HG03175 (cell line): ENCODE measurements around the gene CEBPA.
"Not testable (repeated sequence)": the region's sequence is repeated elsewhere in the genome, so short reads cannot be mapped to it uniquely, and the experiment has no call there.

Experiments
- ATAC-seq: cut with Tn5 transposase; IDR thresholded peaks from one replicate; pipeline ENCODE4 v1.9.1; 2021; ENCODE audit warnings: mild to moderate bottlenecking, moderate library complexity; ENCODE audit not compliant: unreplicated experiment

The CEBPA gene

DNA sequence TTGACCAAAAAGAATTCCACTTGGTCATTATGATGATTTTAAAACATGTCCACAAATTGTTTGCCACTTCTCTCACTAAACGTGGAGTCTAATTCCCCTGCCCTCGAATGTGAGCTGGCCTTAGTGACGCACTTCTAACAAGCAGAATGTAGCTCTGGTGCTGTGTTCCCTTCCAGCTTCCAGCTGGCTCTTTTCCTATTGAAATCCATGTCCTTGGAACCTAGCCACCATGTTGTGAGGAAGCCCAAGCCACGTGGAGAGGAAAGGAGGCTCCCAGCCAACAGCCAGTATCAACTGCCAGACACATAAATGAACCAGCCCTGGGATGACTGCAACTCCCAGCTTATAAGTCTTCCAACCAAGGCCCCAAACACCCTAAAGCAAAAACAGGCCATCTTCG lies 23.6 kb upstream of the CEBPA start:
- ATAC-seq: no peak

DNA sequence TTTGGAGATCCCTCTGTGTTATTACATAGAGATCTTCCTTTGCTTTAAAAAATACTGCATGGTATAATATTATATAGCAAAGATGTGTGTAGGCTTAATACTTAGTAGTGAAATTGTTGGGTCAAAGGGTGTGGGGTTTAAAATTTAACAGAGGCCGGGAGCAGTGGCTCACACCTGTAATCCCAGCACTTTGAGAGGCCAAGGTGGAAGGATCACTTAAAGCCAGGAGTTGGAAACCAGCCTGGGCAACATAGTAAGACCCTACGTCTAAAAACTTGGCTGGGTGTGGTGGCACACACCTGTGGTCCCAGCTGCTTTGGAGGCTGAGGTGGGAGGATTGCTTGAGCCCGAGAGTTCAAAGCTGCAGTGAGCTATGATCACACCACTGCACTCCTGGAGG lies 22.3 kb upstream of the CEBPA start:
- ATAC-seq: no peak

DNA sequence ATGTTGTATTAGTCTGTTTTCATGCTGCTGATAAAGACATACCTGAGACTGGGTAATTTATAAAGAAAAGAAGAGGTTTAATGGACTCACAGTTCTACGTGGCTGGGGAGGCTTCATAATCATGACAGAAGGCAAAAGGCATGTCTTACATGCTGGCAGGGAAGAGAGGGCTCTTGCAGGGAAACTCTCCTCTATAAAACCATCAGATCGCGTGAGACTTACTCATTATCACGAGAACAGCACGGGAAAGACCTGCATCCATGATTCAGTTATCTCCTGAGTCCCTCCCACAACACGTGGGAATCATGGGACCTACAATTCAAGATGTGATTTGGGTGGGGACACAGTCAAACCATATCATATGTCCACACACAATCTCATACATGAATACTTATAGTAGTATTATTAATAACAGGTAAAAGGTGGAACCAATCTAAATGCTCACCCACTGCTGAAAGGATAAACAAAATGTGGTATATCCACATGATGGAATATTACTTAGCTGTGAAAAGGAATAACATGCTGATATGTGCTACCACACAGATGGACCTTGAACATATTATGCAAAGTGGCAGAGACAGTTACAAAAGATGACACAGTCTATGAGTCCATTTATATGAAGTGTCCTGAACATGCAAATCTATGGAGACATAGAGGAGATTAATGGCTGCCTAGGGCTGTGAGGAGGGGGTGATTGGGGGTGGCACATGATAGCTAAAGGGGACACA lies 20.9 kb upstream of the CEBPA start:
- ATAC-seq: no peak

GRCh38 chr19:33320636-33321035 lies 18.3 kb upstream of the CEBPA start:
- ATAC-seq: no peak

- not testable (repeated sequence) for ATAC-seq
These were observed 15.7 kb upstream of the CEBPA start for GRCh38 chr19:33317991-33318390.

DNA sequence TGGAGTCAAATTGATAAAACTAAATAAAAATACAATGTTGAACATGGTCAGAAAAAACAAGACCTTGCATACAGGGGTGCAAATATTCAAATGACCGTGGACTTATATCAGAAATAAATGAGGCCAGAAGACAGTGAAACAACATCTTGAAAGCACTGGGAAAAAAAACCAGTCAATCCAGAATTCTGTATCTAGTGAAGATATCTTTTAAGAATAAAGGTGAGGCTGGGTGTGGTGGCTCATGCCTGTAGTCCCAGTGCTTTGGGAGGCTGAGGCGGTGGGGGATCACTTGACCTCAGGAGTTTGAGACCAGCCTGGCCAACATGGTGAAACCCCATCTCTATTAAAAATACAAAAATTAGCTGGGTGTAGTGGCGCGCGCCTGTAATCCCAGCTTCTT lies 15.2 kb upstream of the CEBPA start:
- no peak for ATAC-seq

- ATAC-seq: no peak
These were observed 14.4 kb upstream of the CEBPA start for GRCh38 chr19:33316541-33317264.

DNA sequence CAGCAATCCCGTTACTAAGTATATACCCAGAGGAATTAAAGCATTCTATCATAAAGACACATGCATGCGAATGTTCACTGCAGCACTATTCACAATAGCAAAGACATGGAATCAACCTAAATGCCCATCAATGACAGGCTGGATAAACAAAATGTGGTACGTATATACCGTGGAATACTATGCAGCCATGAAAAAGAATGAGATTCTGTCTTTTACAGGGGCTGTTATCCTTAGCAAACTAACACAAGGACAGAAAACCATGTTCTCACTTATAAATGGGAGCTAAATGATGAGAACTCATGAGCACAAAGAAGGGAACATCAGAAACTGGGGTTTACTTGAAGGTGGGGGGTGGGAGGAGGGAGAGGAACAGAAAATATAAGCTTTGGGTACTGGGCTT lies 10.5 kb upstream of the CEBPA start:
- not testable (repeated sequence) for ATAC-seq

- ATAC-seq: no peak
These were observed 9.7 kb upstream of the CEBPA start for GRCh38 chr19:33312065-33312464.

- ATAC-seq: no peak
These were observed 9.0 kb upstream of the CEBPA start for GRCh38 chr19:33311326-33311682.

- no peak for ATAC-seq
These were observed 8.4 kb upstream of the CEBPA start for GRCh38 chr19:33310606-33311325.

DNA sequence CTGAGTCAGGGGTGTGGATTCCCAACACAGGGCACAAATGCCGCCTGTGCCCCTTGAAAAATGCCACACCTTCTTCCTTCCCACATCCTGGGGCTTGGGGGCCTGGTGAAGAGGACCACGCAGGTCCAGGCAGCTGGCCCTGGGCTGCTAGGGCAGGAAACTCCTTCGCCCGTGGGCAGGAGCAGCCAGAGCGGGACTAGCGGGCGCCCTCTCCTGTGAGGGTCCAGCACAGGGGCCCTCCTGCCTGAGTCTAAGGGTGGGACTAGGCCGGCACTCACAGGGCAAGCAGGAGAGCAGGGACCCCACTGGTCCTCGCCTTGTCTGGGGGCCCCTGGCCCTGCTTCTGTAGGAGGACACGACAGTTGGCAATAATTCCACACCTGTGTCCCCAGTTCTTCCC lies 7.5 kb upstream of the CEBPA start:
- no peak for ATAC-seq

DNA sequence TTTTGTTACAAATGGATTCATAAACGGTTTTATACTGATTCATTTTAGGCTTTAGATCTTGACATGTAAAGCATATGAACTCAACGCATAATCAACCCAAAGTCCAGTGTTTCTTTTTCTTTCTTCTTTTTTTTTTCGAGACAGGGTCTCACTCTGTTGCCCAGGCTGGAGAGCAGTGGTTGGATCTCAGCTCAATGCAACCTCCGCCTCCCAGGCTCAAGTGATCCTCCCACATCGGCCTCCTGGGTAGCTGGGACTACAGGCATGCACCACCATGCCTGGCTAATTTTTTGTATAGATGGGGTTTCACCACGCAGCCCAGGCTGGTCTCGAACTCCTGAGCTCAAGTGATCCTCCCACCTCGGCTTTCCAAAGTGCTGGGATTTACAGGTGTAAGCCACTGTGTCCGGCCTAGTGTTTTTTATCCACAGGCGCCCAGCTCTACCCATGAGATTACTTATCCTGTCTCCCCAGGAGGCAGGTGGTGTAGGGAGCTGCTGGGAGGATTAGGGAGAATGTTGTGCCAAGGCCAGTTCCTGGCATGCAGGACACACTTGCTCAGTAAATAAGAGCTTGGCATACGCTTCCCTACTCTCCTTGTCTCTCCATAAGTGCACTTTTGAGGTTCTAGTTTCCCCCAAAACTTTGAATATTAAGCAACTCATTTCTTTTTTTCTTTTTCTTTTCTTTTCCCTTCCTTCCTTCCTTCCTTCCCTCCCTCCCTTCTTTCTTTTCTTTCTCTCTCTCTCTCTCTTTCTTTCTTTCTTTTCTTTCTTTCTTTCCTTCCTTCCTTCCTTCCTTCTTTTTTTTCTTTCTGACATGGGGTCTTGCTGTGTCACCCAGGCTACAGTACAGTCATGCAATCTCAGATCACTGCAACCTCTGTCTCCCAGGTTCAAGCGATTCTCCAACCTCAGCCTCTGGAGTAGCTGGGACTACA lies 4.8 kb upstream of the CEBPA start:
- no peak for ATAC-seq

- no peak for ATAC-seq
These were observed 3.9 kb upstream of the CEBPA start for GRCh38 chr19:33306191-33306590.

DNA sequence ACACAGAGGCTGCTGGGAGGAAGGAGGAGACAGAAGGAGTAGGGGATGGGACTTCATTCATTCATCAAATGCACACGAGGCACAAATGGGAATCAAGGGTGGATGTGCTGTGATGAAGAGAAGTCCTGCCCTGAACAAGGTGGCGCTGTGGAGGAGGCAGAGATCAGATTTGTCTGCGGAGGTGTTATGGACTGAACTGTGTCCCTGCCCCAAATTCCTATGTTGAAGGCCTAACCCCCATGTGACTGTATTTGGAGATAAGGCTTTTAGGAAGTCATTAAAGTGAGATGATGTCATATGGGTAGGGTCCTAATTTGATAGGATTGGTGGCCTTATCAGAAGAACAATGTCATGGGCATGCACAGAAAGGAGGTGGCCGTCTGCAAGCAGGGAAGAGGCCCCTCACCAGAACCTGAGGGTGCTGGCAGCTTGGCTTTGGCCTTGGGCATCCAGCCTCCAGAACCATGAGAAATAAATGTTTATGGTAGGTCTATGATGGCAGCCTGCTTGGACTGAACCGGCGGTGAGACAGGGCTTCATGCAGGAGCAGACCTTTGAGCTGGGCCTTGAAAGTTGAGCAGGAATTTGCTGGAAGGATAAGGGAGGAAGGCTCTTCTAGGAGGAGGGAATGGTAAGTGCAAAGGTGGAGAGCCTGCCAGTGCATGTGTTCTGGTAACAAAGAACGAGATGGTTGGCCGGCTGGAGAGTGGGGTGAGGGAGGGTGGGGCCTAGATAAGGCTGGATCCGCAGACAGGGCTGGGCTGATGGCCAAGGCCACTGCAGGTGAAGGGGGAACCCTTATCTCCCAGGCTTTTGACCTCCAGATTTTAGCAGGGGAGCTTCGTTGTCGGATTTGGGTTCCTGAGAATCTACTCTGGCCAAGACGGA lies 2.7 kb upstream of the CEBPA start:
- no peak for ATAC-seq

DNA sequence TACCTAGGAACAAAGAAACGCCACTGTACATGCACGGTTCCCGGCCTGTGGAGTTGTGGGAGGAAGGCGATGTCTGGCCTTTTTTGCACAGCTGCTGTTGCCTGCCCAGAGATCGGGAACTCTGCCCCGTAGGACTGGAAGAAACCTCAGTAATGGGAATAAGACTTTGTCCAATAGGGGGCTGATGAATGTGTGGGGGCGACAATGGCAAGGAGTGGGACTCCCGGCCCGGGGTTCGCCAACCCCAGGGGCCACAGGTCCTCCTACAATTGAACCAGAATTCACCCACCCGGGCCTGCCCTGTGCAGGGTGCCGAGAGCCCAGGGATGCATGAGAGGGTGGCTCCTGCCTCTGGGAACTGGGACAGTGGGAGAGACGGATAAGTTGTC lies 2.0 kb upstream of the CEBPA start:
- no peak for ATAC-seq

DNA sequence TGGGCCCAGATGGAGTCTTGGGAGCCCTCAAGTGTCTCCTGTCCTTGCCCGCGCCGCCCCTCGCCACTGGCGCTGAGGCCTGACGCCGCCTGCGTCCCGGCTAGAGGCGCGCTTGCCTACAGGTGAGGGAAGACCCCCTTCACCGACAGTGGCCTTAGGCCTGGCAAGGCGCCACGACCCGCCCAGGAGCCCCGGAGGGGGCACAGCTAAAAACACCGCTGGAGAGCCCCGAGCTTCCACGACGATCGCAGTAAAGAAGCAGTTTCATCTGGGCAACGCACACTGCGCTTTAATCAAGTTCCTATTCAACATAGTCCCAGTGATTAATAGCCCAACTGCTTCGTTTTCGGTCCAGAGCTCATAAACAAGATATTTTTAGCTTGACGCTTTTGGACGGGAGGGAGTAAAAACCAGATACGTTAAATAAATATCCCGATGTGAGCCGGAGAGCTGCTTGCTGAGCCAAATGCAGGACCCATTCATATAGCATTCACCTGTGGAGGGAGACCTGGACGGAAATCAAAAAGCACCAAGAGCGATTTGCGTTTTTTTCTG lies 1.5 kb upstream of the CEBPA start:
- no peak for ATAC-seq

- ATAC-seq: peak; percentile 13
These were observed 848 bp upstream of the CEBPA start for GRCh38 chr19:33302974-33303790.

- no peak for ATAC-seq
These were observed 497 bp downstream of the CEBPA start for GRCh38 chr19:33301900-33302174.
